Endothelial cell of umbilical vein (primary cell): Measurements from ENCODE around the gene RFX7. TPM values are rescaled to one million over a fixed set of nuclear protein-coding genes. Genes with fewer than 3 reads are reported as not detected.
A peak's percentile ranks its signal among the peaks of the same experiment; 100 is the strongest.

Experiments
- BruUV-seq: library from RNA; stranded (reverse); fragments of 400-500 nt; replicated peaks from 2 replicates; lab custom pipeline; 2021; lab: Mats Ljungman, UMichigan
- CTCF ChIA-PET: fragments of 300-600, 350-600 bp; sonication (Branson Sonifier 250); formaldehyde crosslinking; loops from one replicate; lab custom pipeline; 2021; ENCODE audit warnings: antibody characterized with exemption, inconsistent platforms; lab: Charles Lee
- POLR2A ChIA-PET: fragments of 300-600, 350-600 bp; sonication (Branson Sonifier 250); formaldehyde crosslinking; loops from one replicate; lab custom pipeline; 2021; ENCODE audit warnings: antibody characterized with exemption, inconsistent platforms; lab: Charles Lee
- DNase-seq: peaks from one replicate; pipeline ENCODE4 v3.0.0-alpha.2; 2011; ENCODE audit warnings: low read depth, low spot score
- FAIRE-seq: peaks from 2 replicates; lab custom pipeline; 2011; peaks lifted over from hg19 to GRCh38; lab: Jason Lieb, UNC
- H2AFZ ChIP-seq: 2 replicates; pipeline ENCODE4 v1.6.0; 2012; ENCODE audit warnings: low read depth, low read length, control low read depth, inconsistent platforms
- H3K27ac ChIP-seq: 2 replicates; pipeline ENCODE4 v1.5.1; 2011; ENCODE audit warnings: low read depth, mild to moderate bottlenecking, control low read depth, low read length, moderate library complexity; ENCODE audit not compliant: insufficient read depth
- H3K27me3 ChIP-seq, 2 experiments: 2 replicates each; pipeline versions ENCODE4 v1.6.0 to v1.6.1; 2011; ENCODE audit warnings: low read length in 2 of 2, mixed read lengths in 1 of 2; ENCODE audit not compliant: control insufficient read depth in 2 of 2, insufficient read depth in 2 of 2
- H3K36me3 ChIP-seq, 2 experiments: 2 replicates in 1 of 2; 3 replicates in 1 of 2; pipeline ENCODE4 v1.5.1; 2011; ENCODE audit warnings: low read length in 2 of 2, mild to moderate bottlenecking in 1 of 2, moderate library complexity in 1 of 2; ENCODE audit not compliant: control insufficient read depth in 2 of 2, insufficient read depth in 2 of 2; ENCODE audit errors: extremely low read depth in 1 of 2
- H3K4me1 ChIP-seq: 3 replicates; pipeline ENCODE4 v1.5.1; 2011; ENCODE audit warnings: mild to moderate bottlenecking, low read length; ENCODE audit not compliant: control insufficient read depth, insufficient read depth; ENCODE audit errors: extremely low read depth
- H3K4me2 ChIP-seq: 2 replicates; pipeline ENCODE4 v1.6.1; 2011; ENCODE audit warnings: low read length, control low read depth, mixed read lengths; ENCODE audit not compliant: insufficient read depth
- H3K4me3 ChIP-seq, 3 experiments: fragments of 200-600 bp in 1 of 3; sonication (generic), shearing (Covaris generic) in 1 of 3; replicated peaks in 1 of 3; 2 replicates each; pipeline ENCODE4 v1.5.1; 2011 to 2016; ENCODE audit warnings: control low read depth in 3 of 3, low read length in 3 of 3, mild to moderate bottlenecking in 2 of 3, inconsistent platforms in 1 of 3, low read depth in 1 of 3, moderate library complexity in 1 of 3; ENCODE audit not compliant: insufficient read depth in 1 of 3
- H3K79me2 ChIP-seq: 2 replicates; pipeline ENCODE4 v1.6.0; 2012; ENCODE audit warnings: low read length, inconsistent platforms; ENCODE audit not compliant: control insufficient read depth, insufficient read depth
- H3K9ac ChIP-seq: replicated peaks from 2 replicates; pipeline ENCODE3; 2011; ENCODE audit warnings: low read length, control low read depth; ENCODE audit not compliant: insufficient read depth; ENCODE audit errors: extremely low read depth
- H3K9me1 ChIP-seq: replicated peaks from 3 replicates; pipeline ENCODE4 v1.6.0; 2011; ENCODE audit warnings: mild to moderate bottlenecking, low read length; ENCODE audit not compliant: control insufficient read depth, insufficient read depth; ENCODE audit errors: extremely low read depth
- H3K9me3 ChIP-seq: replicated peaks from 2 replicates; pipeline ENCODE4 v1.5.1; 2012; ENCODE audit warnings: low read length, inconsistent platforms; ENCODE audit not compliant: control insufficient read depth, insufficient read depth
- H4K20me1 ChIP-seq: replicated peaks from 2 replicates; pipeline ENCODE3; 2011; ENCODE audit warnings: mild to moderate bottlenecking, low read length; ENCODE audit not compliant: control insufficient read depth, insufficient read depth; ENCODE audit errors: extremely low read depth
- EZH2 ChIP-seq: IDR thresholded peaks from 2 replicates; pipeline ENCODE4 v1.6.1; 2012; ENCODE audit warnings: borderline replicate concordance, low read depth, mild to moderate bottlenecking, moderate library complexity, low read length, inconsistent platforms; ENCODE audit not compliant: severe bottlenecking
- FOS ChIP-seq: IDR thresholded peaks from 2 replicates; pipeline ENCODE4 v1.6.1; 2011; ENCODE audit warnings: mild to moderate bottlenecking, low read length, moderate library complexity, borderline replicate concordance; ENCODE audit not compliant: insufficient read depth
- GATA2 ChIP-seq: IDR thresholded peaks from 2 replicates; pipeline ENCODE4 v1.7.0; 2011; ENCODE audit warnings: low read depth, mild to moderate bottlenecking, moderate library complexity, mixed read lengths, low read length; ENCODE audit not compliant: insufficient read length, insufficient read depth
- JUN ChIP-seq: IDR thresholded peaks from 2 replicates; pipeline ENCODE4 v1.6.1; 2011; ENCODE audit warnings: borderline replicate concordance, low read depth; ENCODE audit not compliant: insufficient read length, insufficient read depth
- MYC ChIP-seq: IDR thresholded peaks from one replicate; pipeline ENCODE4 v1.6.1; 2011; ENCODE audit warnings: mild to moderate bottlenecking, low read depth, low read length
- POLR2A ChIP-seq: IDR thresholded peaks from 2 replicates; pipeline ENCODE4 v1.6.1; 2012; ENCODE audit warnings: low read depth, mild to moderate bottlenecking, control low read depth, low read length
- POLR2AphosphoS5 ChIP-seq: IDR thresholded peaks from 2 replicates; pipeline ENCODE4 v1.6.1; 2012; ENCODE audit warnings: low read depth, mild to moderate bottlenecking, control low read depth, low read length, moderate library complexity; ENCODE audit not compliant: insufficient read depth
- dilution Hi-C: fragments of 300-500 bp; cut with MboI; formaldehyde crosslinking; loops from one replicate; pipeline ENCODE4 v1.15.0; 2019; ENCODE audit warnings: low sequenced_read_pairs; ENCODE audit not compliant: extremely low pct_ligation_motif_present
- intact Hi-C: fragments of 100-400 bp; cut with micrococcal nuclease; formaldehyde crosslinking; loops from one replicate; pipeline ENCODE4 v1.10.0; 2022
- polyA plus RNA-seq, 4 experiments: library from polyadenylated mRNA; depleted of rRNA in 3 of 4; stranded (reverse) in 3 of 4; unstranded in 1 of 4; fragments of >200 nt; gene quantifications; 2 replicates each; pipeline versions ENCODE4 v1.2.1 to v1.2.3, GENCODE V29; 2011 to 2012; ENCODE audit warnings: missing spikeins in 1 of 4
- total RNA-seq: library from RNA; stranded (reverse); gene quantifications from 2 replicates; pipeline ENCODE4 v1.2.3, GENCODE V29; 2021
- TF ChIP-seq, protein P1 (sequence below), 2 donors: IDR thresholded peaks; 1 replicate in 1 of 2; 2 replicates in 1 of 2; pipeline ENCODE4 v1.5.1; 2011; ENCODE audit warnings: low read length in 2 of 2, mild to moderate bottlenecking in 2 of 2, moderate library complexity in 2 of 2, control low read depth in 1 of 2, inconsistent platforms in 1 of 2, low read depth in 1 of 2; ENCODE audit not compliant: insufficient read depth in 1 of 2; ENCODE audit errors: extremely low read depth in 1 of 2
- TF ChIP-seq, protein P2 (sequence below): IDR thresholded peaks from 2 replicates; pipeline ENCODE4 v1.6.1; 2011; ENCODE audit not compliant: insufficient read depth, insufficient read length

RFX7 gene
- total and polyA plus RNA-seq, 2 donors (not counting 3 experiments of a cell fraction or from before 2014, with no cell fraction given) = 6.3 to 23.0 TPM

DNA sequence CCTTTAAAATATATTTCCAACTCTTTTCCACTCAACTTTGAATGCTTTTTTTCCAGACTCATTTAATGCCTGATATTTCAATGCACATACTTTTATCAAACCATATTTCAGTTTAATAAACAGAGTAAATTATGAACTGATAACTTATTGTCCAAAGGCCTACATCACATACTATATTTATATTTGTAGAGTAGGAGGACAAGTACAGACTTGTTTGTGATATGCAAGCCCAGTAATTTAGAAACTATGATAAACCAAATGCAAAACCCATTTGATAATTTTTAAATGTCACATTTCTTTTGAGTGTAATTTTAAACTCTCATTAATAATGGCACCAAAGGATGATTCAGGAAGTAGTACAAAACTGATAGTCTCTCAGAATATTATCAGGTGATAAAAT, 3.3 kb downstream of the RFX7 start:
- H2AFZ ChIP-seq = no peak overlapping the region
- no peaks in the 10 kb centered on the region for H3K9me3 ChIP-seq
- TF ChIP-seq, protein P1, sequence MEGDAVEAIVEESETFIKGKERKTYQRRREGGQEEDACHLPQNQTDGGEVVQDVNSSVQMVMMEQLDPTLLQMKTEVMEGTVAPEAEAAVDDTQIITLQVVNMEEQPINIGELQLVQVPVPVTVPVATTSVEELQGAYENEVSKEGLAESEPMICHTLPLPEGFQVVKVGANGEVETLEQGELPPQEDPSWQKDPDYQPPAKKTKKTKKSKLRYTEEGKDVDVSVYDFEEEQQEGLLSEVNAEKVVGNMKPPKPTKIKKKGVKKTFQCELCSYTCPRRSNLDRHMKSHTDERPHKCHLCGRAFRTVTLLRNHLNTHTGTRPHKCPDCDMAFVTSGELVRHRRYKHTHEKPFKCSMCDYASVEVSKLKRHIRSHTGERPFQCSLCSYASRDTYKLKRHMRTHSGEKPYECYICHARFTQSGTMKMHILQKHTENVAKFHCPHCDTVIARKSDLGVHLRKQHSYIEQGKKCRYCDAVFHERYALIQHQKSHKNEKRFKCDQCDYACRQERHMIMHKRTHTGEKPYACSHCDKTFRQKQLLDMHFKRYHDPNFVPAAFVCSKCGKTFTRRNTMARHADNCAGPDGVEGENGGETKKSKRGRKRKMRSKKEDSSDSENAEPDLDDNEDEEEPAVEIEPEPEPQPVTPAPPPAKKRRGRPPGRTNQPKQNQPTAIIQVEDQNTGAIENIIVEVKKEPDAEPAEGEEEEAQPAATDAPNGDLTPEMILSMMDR (IDR thresholded peaks at IDR 0.05; ENCODE audit: extremely low read depth in 1 of 2, insufficient read depth in 1 of 2, low read depth in 1 of 2, low read length in 2 of 2) = no peak
- no peak for TF ChIP-seq JUN
- TF ChIP-seq EZH2 = no peak
- TF ChIP-seq MYC = no peak
- TF ChIP-seq GATA2 = no peak
- TF ChIP-seq FOS = no peak
- no peak for TF ChIP-seq POLR2AphosphoS5
- no peak for TF ChIP-seq POLR2A
- TF ChIP-seq, protein P2, sequence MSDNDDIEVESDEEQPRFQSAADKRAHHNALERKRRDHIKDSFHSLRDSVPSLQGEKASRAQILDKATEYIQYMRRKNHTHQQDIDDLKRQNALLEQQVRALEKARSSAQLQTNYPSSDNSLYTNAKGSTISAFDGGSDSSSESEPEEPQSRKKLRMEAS = no peak
- no peak overlapping the region for H3K27ac ChIP-seq
- H3K27me3 ChIP-seq = no peaks in the 10 kb centered on the region
- FAIRE-seq (no peak), DNase-seq (no peak)
- dilution Hi-C loops = no loop called here
- no peak overlapping the region for H3K4me3 ChIP-seq
- peaks cover 74% of the 10 kb centered on the region for H3K79me2 ChIP-seq
- no peak overlapping the region for H3K9ac ChIP-seq
- no TSS peak for BruUV-seq
- ChIA-PET CTCF (no interaction called here), POLR2A (no interaction called here)
- peak overlapping the region; percentile 90 for H3K4me2 ChIP-seq
- no peaks in the 10 kb centered on the region for H3K36me3 ChIP-seq
- peaks cover 22% of the 10 kb centered on the region for H3K4me1 ChIP-seq
- H4K20me1 ChIP-seq = peaks cover 5% of the 10 kb centered on the region
- intact Hi-C loops = loop anchor here (10.0 kb wide), 1 partner anchor 196 kb away; no protein-coding TSS in a partner anchor
- H3K9me1 ChIP-seq = no peaks in the 10 kb centered on the region
